CD4-positive, CD25-positive, alpha-beta regulatory T cell (primary cell): ENCODE measurements around the gene FAM227B. TPM values are rescaled to one million over a fixed set of nuclear protein-coding genes. Genes with fewer than 3 reads are reported as not detected.
A peak's percentile ranks its signal among the peaks of the same experiment; 100 is the strongest.
"Not testable (repeated sequence)": the region's sequence is repeated elsewhere in the genome, so short reads cannot be mapped to it uniquely, and the experiment has no call there.

Experiments
- ATAC-seq, 2 donors: fragments of 150-1000 bp; cut with Tn5 transposase; one replicate each; pipeline ENCODE4 v1.10.0; 2021; ENCODE audit warnings: low read depth in 2 of 2, moderate number of reproducible peaks in 2 of 2, moderate library complexity in 1 of 2
- DNase-seq, 3 donors: peaks; one replicate each; pipeline versions ENCODE4 v3.0.0 to v3.0.0-alpha.2; 2012 to 2022; ENCODE audit warnings: mixed read lengths in 1 of 3
- H3K27ac ChIP-seq: one replicate; pipeline ENCODE4 v1.7.0; 2013; ENCODE audit warnings: mild to moderate bottlenecking, low read length; ENCODE audit not compliant: insufficient read depth, poor library complexity, severe bottlenecking
- H3K27me3 ChIP-seq: one replicate; pipeline ENCODE4 v1.7.0; 2013; ENCODE audit warnings: low read length; ENCODE audit not compliant: control insufficient read depth, insufficient read depth
- H3K36me3 ChIP-seq: one replicate; pipeline ENCODE4 v1.7.0; 2013; ENCODE audit warnings: mild to moderate bottlenecking, low read length, moderate library complexity; ENCODE audit not compliant: control insufficient read depth, insufficient read depth
- H3K4me1 ChIP-seq: 2 replicates; pipeline ENCODE4 v1.7.0; 2013; ENCODE audit warnings: mild to moderate bottlenecking, low read length; ENCODE audit not compliant: insufficient read depth, control insufficient read depth, poor library complexity, severe bottlenecking
- H3K4me3 ChIP-seq: one replicate; pipeline ENCODE4 v1.7.0; 2013; ENCODE audit warnings: low read depth, mild to moderate bottlenecking, low read length, moderate library complexity
- H3K9me3 ChIP-seq, 2 experiments: 1 replicate in 1 of 2; 2 replicates in 1 of 2; pipeline ENCODE4 v1.7.0; 2013; ENCODE audit warnings: low read length in 2 of 2, mild to moderate bottlenecking in 1 of 2, moderate library complexity in 1 of 2; ENCODE audit not compliant: control insufficient read depth in 2 of 2
- H3K27ac Mint-ChIP-seq, 3 donors: one replicate each; pipeline ENCODE4 v1.8.0; 2020 to 2022; ENCODE audit warnings: mild to moderate bottlenecking in 3 of 3, mixed read lengths in 3 of 3, moderate library complexity in 2 of 3
- H3K27me3 Mint-ChIP-seq: one replicate; pipeline ENCODE4 v1.8.0; 2022; ENCODE audit warnings: mild to moderate bottlenecking, mixed read lengths
- H3K36me3 Mint-ChIP-seq: one replicate; pipeline ENCODE4 v1.8.0; 2020; ENCODE audit warnings: mixed read lengths
- H3K4me1 Mint-ChIP-seq, 4 donors: one replicate each; pipeline ENCODE4 v1.8.0; 2020 to 2022; ENCODE audit warnings: mixed read lengths in 4 of 4, mild to moderate bottlenecking in 1 of 4
- H3K4me3 Mint-ChIP-seq, 4 donors: one replicate each; pipeline ENCODE4 v1.8.0; 2020 to 2022; ENCODE audit warnings: mild to moderate bottlenecking in 4 of 4, mixed read lengths in 4 of 4, moderate library complexity in 3 of 4
- H3K9me3 Mint-ChIP-seq, 7 donors: one replicate each; pipeline ENCODE4 v1.8.0; 2020 to 2022; ENCODE audit warnings: mixed read lengths in 7 of 7, mild to moderate bottlenecking in 3 of 7, moderate library complexity in 2 of 7
- polyA plus RNA-seq, 4 donors: library from polyadenylated mRNA; unstranded; fragments of 300-500 nt; fragmentation: Illumina TruSeq; gene quantifications; one replicate each; pipeline ENCODE4 v1.2.3, GENCODE V29; 2021
- total RNA-seq: library from RNA; stranded (reverse); gene quantifications from one replicate; pipeline ENCODE4 v1.2.3, GENCODE V29; 2022

The FAM227B gene
- total and polyA plus RNA-seq, 5 donors from 2014 or later, result 4.5 to 18.3 (median 15.1) TPM

DNA sequence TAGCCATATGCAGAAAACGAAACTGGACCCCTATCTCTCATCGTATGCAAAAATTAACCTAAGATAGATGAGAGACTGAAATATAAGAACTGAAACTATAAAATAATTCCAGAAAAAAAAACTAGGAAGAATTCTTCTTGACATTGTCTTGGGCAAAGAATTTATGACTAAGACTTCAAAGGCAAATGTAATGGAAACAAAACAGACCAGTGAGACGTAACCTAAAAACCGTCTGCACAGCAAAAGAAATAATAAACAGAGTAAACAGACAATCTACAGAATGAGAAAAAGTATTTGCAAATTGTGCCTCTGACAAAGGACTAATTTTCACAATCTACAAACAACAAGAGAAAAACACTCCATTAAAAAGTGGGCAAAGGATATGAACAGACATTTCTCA is 92.3 kb downstream of the FAM227B start:
- ATAC-seq (no peak), DNase-seq (no peak)
- H3K27ac ChIP-seq, result no peak overlapping the region
- Mint-ChIP-seq H3K36me3 (no peaks in the 10 kb centered on the region), H3K27ac (no peak overlapping the region), H3K9me3 (peaks cover 0 to 17% (median 12%) of the 10 kb centered on the region in 7 donors), H3K4me3 (no peak overlapping the region), H3K27me3 (peaks cover 4% of the 10 kb centered on the region), H3K4me1 (no peaks in the 10 kb centered on the region)
- no peaks in the 10 kb centered on the region for H3K36me3 ChIP-seq
- H3K4me3 ChIP-seq, result no peak overlapping the region
- no peaks in the 10 kb centered on the region for H3K9me3 ChIP-seq
- no peaks in the 10 kb centered on the region for H3K4me1 ChIP-seq
- no peaks in the 10 kb centered on the region for H3K27me3 ChIP-seq

DNA sequence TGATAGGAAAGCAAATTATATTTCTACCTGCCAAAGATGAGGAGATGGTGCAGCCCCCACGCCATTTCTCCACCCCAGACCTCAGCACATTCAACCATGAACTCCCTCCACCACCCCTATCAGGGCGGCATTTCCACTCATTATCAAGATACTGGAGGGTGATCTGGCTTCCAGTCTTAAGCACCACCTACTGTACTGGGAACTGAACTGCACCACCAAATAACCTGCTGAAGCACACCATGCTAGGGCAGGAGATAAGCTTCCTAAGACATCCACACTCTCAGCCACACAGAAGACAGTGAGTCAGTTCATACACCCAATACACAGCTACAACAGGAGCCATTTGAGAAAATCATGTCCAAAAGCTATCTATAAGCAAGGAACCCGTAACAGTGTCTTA is 98.8 kb downstream of the FAM227B start:
- peaks cover 0 to 32% (median 10%) of the 10 kb centered on the region in 7 donors for H3K9me3 Mint-ChIP-seq
- peaks cover 0 to 4% of the 10 kb centered on the region in 2 experiments for H3K9me3 ChIP-seq
- ATAC-seq (no peak), DNase-seq (no peak)
- no peaks in the 10 kb centered on the region for H3K36me3 ChIP-seq
- H3K4me3 ChIP-seq, result no peak overlapping the region
- no peaks in the 10 kb centered on the region for H3K27me3 ChIP-seq
- H3K27me3 Mint-ChIP-seq, result no peaks in the 10 kb centered on the region
- no peaks in the 10 kb centered on the region for H3K4me1 ChIP-seq
- no peak overlapping the region for H3K27ac ChIP-seq
- H3K4me1 Mint-ChIP-seq, result no peaks in the 10 kb centered on the region
- no peak overlapping the region for H3K27ac Mint-ChIP-seq
- H3K4me3 Mint-ChIP-seq, result no peak overlapping the region
- H3K36me3 Mint-ChIP-seq, result no peaks in the 10 kb centered on the region

DNA sequence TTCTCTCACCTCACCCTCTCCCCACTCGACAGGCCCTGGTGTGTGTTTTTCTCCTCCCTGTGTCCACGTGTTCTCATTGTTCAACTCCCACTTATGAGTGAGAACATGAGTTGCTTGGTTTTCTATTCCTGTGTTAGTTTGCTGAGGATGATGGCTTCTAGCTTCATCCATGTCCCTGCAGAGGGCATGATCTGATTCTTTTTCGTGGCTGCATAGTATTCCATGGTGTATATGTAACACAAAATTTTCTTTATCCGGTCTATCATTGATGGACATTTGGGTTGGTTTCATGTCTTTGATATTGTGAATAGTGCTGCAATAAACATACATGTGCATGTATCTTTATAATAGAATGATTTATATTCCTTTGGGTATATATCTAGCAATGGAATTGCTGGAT is 107.9 kb downstream of the FAM227B start:
- H3K27ac Mint-ChIP-seq, result peak overlapping the region in 1 of 3 donors; percentile 58
- not testable (repeated sequence) for H3K9me3 ChIP-seq, H3K27ac ChIP-seq, H3K36me3 Mint-ChIP-seq, H3K4me3 ChIP-seq, ATAC-seq, H3K4me1 ChIP-seq, H3K36me3 ChIP-seq, H3K4me3 Mint-ChIP-seq, H3K27me3 ChIP-seq, H3K27me3 Mint-ChIP-seq, H3K4me1 Mint-ChIP-seq, DNase-seq
- H3K9me3 Mint-ChIP-seq, result peaks cover 0 to 10% (median 3%) of the 10 kb centered on the region in 7 donors

DNA sequence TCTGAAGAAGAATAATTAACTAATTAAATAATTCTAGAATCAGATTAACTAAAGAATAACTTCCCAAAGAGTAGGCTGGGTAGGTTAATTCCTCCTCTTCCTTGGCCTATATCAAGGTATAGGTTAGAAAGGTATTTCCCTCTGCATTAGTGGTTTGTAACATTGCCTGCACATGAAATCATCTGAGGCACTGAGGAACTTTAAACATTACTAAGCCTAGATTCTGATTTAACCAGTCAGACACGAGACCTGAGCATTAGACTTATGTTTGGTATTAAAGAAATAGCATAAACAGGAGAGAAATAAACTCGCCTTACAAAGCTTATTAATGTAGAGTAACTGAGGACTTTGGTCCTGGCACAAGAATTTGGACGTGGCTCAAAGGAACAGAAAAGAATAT is 113.4 kb downstream of the FAM227B start:
- no peaks in the 10 kb centered on the region for H3K4me1 ChIP-seq
- Mint-ChIP-seq H3K4me1 (no peaks in the 10 kb centered on the region), H3K4me3 (no peak overlapping the region), H3K27me3 (no peaks in the 10 kb centered on the region), H3K36me3 (no peaks in the 10 kb centered on the region), H3K9me3 (peaks cover 0 to 3% (median 0%) of the 10 kb centered on the region in 7 donors), H3K27ac (no peak overlapping the region)
- H3K27ac ChIP-seq, result no peak overlapping the region
- no peaks in the 10 kb centered on the region for H3K27me3 ChIP-seq
- no peaks in the 10 kb centered on the region for H3K9me3 ChIP-seq
- DNase-seq (no peak), ATAC-seq (no peak)
- H3K4me3 ChIP-seq, result no peak overlapping the region
- no peaks in the 10 kb centered on the region for H3K36me3 ChIP-seq

DNA sequence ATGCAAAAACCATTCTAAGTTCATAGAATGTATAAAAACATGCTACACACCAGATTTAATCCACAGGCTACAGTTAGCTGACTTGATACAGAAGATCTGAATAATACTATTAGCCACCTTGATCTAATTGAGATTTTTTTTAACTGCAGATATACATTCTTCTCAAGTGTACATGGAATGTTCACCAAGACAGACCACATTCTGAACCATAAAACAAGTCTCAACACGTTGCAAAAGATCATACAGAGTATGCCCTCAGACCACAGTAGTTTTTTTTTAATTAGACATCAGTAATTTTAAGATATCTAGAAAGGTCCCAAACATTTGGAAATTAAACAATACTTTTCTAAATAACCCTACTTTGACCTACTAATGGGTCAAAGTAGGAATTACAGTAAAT is 114.3 kb downstream of the FAM227B start:
- no peak for DNase-seq
- H3K4me1 Mint-ChIP-seq, result no peaks in the 10 kb centered on the region
- no peak for ATAC-seq
- no peaks in the 10 kb centered on the region for H3K36me3 ChIP-seq
- no peak overlapping the region for H3K4me3 Mint-ChIP-seq
- H3K4me1 ChIP-seq, result no peaks in the 10 kb centered on the region
- no peak overlapping the region for H3K4me3 ChIP-seq
- H3K9me3 Mint-ChIP-seq, result peaks cover 0 to 3% (median under 1%) of the 10 kb centered on the region in 7 donors
- no peak overlapping the region for H3K27ac Mint-ChIP-seq
- no peaks in the 10 kb centered on the region for H3K36me3 Mint-ChIP-seq
- H3K27me3 Mint-ChIP-seq, result no peaks in the 10 kb centered on the region
- no peaks in the 10 kb centered on the region for H3K9me3 ChIP-seq
- no peak overlapping the region for H3K27ac ChIP-seq
- H3K27me3 ChIP-seq, result no peaks in the 10 kb centered on the region

DNA sequence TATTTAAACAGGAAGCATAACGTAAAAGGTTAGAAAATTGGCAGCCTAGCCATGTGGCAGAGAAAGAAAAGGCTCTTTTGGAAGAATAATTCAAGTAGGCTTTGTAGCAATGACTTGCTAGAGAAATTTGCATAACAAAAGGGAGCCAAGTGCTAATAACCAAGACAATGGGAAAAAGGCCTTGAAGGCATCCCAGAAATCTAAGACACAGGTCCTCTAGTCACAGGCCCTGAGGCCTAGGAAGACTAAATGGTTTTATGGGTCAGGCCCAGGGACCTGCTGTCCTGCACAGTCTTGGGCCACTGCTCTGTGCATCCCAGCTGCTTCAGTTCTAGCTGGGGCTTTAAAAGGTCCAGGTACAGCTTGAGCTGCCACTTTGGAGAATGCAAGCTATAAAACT is 119.0 kb downstream of the FAM227B start:
- Histone ChIP-seq H3K27ac (no peak overlapping the region), H3K36me3 (no peaks in the 10 kb centered on the region), H3K9me3 (no peaks in the 10 kb centered on the region), H3K27me3 (no peaks in the 10 kb centered on the region), H3K4me3 (no peak overlapping the region), H3K4me1 (no peaks in the 10 kb centered on the region)
- H3K4me3 Mint-ChIP-seq, result no peak overlapping the region
- no peak overlapping the region for H3K27ac Mint-ChIP-seq
- peaks cover 0 to 7% (median 2%) of the 10 kb centered on the region in 7 donors for H3K9me3 Mint-ChIP-seq
- DNase-seq (no peak), ATAC-seq (no peak)
- H3K27me3 Mint-ChIP-seq, result peaks cover 8% of the 10 kb centered on the region
- no peaks in the 10 kb centered on the region for H3K36me3 Mint-ChIP-seq
- no peaks in the 10 kb centered on the region for H3K4me1 Mint-ChIP-seq

DNA sequence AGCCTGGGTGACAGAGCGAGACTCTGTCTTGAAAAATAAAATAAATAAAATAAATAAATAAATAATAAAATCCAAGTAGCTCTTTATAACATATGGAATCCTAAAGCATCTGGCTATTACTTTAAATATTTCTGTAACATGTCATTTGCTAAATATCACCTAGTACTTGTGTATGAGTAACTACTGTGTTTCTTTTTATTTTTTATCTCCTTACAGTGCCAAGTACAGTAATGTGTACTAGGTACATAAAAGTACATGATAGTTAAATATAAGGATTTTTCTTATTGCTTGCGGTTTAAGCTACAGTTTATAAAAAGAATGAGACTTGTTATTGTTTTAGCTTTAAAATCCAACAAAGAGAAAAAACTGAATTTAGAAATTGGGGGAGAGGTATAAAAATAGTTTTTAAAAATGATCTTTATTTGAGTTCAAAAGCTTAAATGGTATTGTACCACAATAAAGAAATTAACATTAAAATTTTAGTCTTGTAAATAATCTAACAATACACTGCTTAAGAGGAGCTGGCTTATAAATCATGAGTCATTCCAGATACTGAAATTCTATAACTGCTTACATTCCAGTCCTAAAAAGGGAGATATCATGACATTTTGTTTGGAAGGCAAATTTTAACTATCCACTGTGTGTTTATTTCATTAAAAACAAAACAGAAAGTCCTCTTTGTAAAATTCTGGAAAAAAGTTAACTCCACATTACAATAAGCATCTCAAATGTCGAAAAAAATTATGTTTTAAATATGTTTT is 124.4 kb downstream of the FAM227B start:
- Mint-ChIP-seq H3K27ac (no peak overlapping the region), H3K4me3 (no peak overlapping the region), H3K27me3 (peaks cover 22% of the 10 kb centered on the region), H3K36me3 (no peaks in the 10 kb centered on the region), H3K9me3 (peaks cover 0 to 4% (median 2%) of the 10 kb centered on the region in 7 donors), H3K4me1 (no peaks in the 10 kb centered on the region)
- no peak overlapping the region for H3K27ac ChIP-seq
- H3K4me1 ChIP-seq, result no peaks in the 10 kb centered on the region
- H3K36me3 ChIP-seq, result no peaks in the 10 kb centered on the region
- DNase-seq, result no peak
- H3K4me3 ChIP-seq, result no peak overlapping the region
- H3K27me3 ChIP-seq, result no peaks in the 10 kb centered on the region
- H3K9me3 ChIP-seq, result no peaks in the 10 kb centered on the region
- no peak for ATAC-seq

DNA sequence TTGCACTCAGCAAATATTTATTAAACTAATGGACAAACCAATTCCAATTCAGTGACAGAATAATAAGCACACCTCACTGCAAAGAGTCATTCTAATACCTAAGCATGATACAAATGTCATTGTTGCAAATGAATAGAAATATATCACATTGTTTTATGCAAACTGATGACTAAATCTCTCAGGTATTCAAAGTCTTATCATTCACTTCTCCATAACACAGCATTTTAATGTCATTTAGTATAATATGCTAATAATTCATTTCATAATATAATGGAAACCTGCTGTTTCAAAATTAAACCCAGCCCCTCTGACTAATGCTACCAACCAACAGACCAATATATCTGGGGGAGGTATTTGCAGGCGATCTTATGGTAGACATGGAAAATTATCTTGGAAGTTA is 125.8 kb downstream of the FAM227B start:
- no peak overlapping the region for H3K27ac ChIP-seq
- H3K27me3 Mint-ChIP-seq, result peaks cover 23% of the 10 kb centered on the region
- H3K36me3 ChIP-seq, result no peaks in the 10 kb centered on the region
- no peaks in the 10 kb centered on the region for H3K9me3 ChIP-seq
- DNase-seq (no peak), ATAC-seq (no peak)
- H3K4me3 Mint-ChIP-seq, result no peak overlapping the region
- no peaks in the 10 kb centered on the region for H3K4me1 Mint-ChIP-seq
- H3K27me3 ChIP-seq, result no peaks in the 10 kb centered on the region
- H3K27ac Mint-ChIP-seq, result no peak overlapping the region
- H3K36me3 Mint-ChIP-seq, result no peaks in the 10 kb centered on the region
- H3K4me3 ChIP-seq, result no peak overlapping the region
- no peaks in the 10 kb centered on the region for H3K4me1 ChIP-seq
- peaks cover 0 to 4% (median 0%) of the 10 kb centered on the region in 7 donors for H3K9me3 Mint-ChIP-seq
